ENCODE results near the gene SLFNL1.

Gene SLFNL1

DNA sequence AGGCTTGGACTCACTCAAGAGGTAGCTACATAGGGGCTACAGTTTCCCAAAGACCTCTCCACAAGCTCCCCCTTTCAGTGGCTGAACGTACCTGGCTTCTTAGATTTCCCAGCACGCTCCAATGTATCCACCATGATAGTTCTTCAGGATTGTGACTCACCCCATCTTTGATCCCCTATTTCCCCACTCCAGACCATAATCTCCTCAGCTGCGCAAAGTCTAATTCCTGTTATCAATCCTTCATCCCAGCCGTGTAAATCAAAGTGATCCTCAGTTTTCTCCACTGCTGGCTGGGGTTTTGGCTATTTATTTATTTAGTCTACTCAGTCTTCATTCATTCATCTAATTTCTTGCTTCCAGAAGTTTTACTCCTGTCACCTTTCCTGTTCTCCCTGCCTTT lies 55.1 kb downstream of the SLFNL1 start:
- DNase-seq (ENCODE audit: low read depth in 2 of 3, low spot score in 1 of 3) = no peak

Data from stimulated activated CD4-positive, alpha-beta T cell treated with anti-CD3 and anti-CD28 coated beads, Interleukin-12 subunit alpha, Interleukin-12 subunit beta, amount 100 ng/mL, for 48 hours (primary cell).